Sigmoid colon (tissue), 7 donors: ENCODE data around the gene KRT82. TPM values are rescaled to one million over a fixed set of nuclear protein-coding genes. Genes with fewer than 3 reads are reported as not detected.
A peak's percentile ranks its signal among the peaks of the same experiment; 100 is the strongest.

Source experiments
- DNase-seq: peaks from one replicate; pipeline ENCODE4 v3.0.0-alpha.2; 2019
- H3K27ac ChIP-seq, 4 donors: fragments of 200-600 bp; sonication (generic); one replicate each; pipeline ENCODE4 v1.5.1; 2016 to 2019; ENCODE audit warnings: mild to moderate bottlenecking in 1 of 4
- H3K27me3 ChIP-seq, 3 donors: fragments of 200-600 bp; sonication (generic); one replicate each; pipeline ENCODE4 v1.5.1; 2019; ENCODE audit warnings: mild to moderate bottlenecking in 1 of 3
- H3K36me3 ChIP-seq, 4 donors: fragments of 200-600 bp; sonication (generic); one replicate each; pipeline ENCODE4 v1.5.1; 2016 to 2019
- H3K4me1 ChIP-seq, 4 donors: fragments of 200-600 bp; sonication (generic); one replicate each; pipeline ENCODE4 v1.5.1; 2017 to 2019
- H3K4me3 ChIP-seq, 4 donors: fragments of 200-600 bp; sonication (generic); one replicate each; pipeline ENCODE4 v1.5.1; 2017 to 2019; ENCODE audit warnings: mild to moderate bottlenecking in 2 of 4, moderate library complexity in 1 of 4
- H3K9me3 ChIP-seq, 4 donors: fragments of 200-600 bp in 3 of 4; sonication (generic) in 3 of 4; one replicate each; pipeline versions ENCODE4 v1.5.1 to v1.6.1; 2013 to 2019
- EP300 ChIP-seq, 4 donors: sonication (generic); formaldehyde crosslinking; IDR thresholded peaks; one replicate each; pipeline ENCODE4 v1.6.1; 2017; ENCODE audit warnings: antibody characterized with exemption in 4 of 4
- POLR2A ChIP-seq, 2 donors: fragments of 450-650 bp; IDR thresholded peaks; one replicate each; pipeline ENCODE4 v1.6.1; 2016; ENCODE audit warnings: antibody characterized with exemption in 2 of 2, mild to moderate bottlenecking in 2 of 2, moderate library complexity in 2 of 2
- POLR2AphosphoS5 ChIP-seq, 4 donors: sonication (generic); formaldehyde crosslinking; IDR thresholded peaks; one replicate each; pipeline ENCODE4 v1.6.1; 2017; ENCODE audit warnings: antibody characterized with exemption in 4 of 4
- WGBS, 2 donors: extraction: QIAGEN DNeasy Blood & Tissue Kit; methylation state at CpG; one replicate each; pipeline ENCODE4 v1.1.7; 2013; 5-methylcytosine and 5-hydroxymethylcytosine counted together
- intact Hi-C: fragments of 100-400 bp; cut with DNase I; formaldehyde crosslinking; loops from one replicate; pipeline ENCODE4 v1.15.1; 2023
- polyA plus RNA-seq, 3 donors: library from polyadenylated mRNA; stranded (reverse); fragments of 200-250 nt; gene quantifications; one replicate each; pipeline ENCODE4 v1.2.3, GENCODE V29; 2013
- total RNA-seq, 4 donors: library from RNA; depleted of rRNA; stranded (reverse); fragments of >200 nt; gene quantifications; one replicate each; pipeline ENCODE4 v1.1.0, GENCODE V29; 2016
- TF ChIP-seq, protein P1 (sequence below), 4 experiments: fragments of 450-650 bp in 3 of 4; fragments of 200-600 bp in 1 of 4; IDR thresholded peaks; one replicate each; pipeline ENCODE4 v1.5.1; 2016 to 2019; ENCODE audit warnings: antibody characterized with exemption in 4 of 4, mild to moderate bottlenecking in 3 of 4, moderate library complexity in 2 of 4
- donor health status: healthy with polysubstance abuse.
- donor health status: Bipolar disorder and iron deficiency.
- donor health status: healthy.

The KRT82 gene
- total and polyA plus RNA-seq, 7 donors, result 0.03 TPM; not detected in 6

DNA sequence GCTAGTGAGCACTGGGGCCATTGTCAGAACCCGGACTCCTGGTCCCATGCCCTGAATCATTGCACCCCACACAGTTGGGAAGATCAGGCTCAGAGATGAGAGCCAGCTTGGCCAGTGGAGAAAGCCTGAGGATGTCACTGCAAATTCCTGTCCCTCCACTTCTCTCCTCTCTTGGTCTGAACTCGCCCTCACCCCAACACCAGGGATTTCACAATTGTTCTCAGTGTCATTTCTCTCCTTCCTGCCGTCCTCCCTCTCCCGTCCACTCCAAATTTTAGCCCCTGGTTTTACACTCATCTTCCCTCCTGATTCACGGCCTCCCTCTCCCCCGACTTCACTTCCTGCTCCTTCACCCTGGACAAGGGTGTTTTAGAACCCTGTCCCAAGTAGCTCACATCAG lies 16.9 kb upstream of the KRT82 start:
- TF ChIP-seq POLR2A (IDR thresholded peaks at IDR 0.05) (no peak), POLR2AphosphoS5 (IDR thresholded peaks at IDR 0.05) (peak in 3 of 4 donors; percentile 5 to 39 (median 16))
- peak overlapping the region; percentile 55 to 83 (median 79) for H3K27ac ChIP-seq
- H3K9me3 ChIP-seq, result no peaks in the 10 kb centered on the region
- no peak for DNase-seq
- H3K4me3 ChIP-seq, result no peak overlapping the region
- no peaks in the 10 kb centered on the region for H3K36me3 ChIP-seq
- intact Hi-C loops, result loop anchor here (5.0 kb wide), 1 partner anchor 89 kb away; no protein-coding TSS in a partner anchor
- H3K27me3 ChIP-seq, result no peaks in the 10 kb centered on the region
- H3K4me1 ChIP-seq, result peaks cover 0 to 57% (median 31%) of the 10 kb centered on the region in 4 donors
- WGBS, 2 donors, result 68 to 80% methylated on average over 6 of the region's 6 CpGs

GRCh38 chr12:52419656-52420055 lies 13.5 kb upstream of the KRT82 start:
- Histone ChIP-seq H3K4me1 (peaks cover 0 to 47% (median 46%) of the 10 kb centered on the region in 4 donors), H3K36me3 (no peaks in the 10 kb centered on the region), H3K27ac (no peak overlapping the region), H3K4me3 (no peak overlapping the region), H3K9me3 (no peaks in the 10 kb centered on the region), H3K27me3 (no peaks in the 10 kb centered on the region)
- DNase-seq, result no peak
- intact Hi-C loops, result loop anchor here (5.0 kb wide), 1 partner anchor 93 kb away; no protein-coding TSS in a partner anchor
- 43 to 51% methylated on average over 1 of the region's 1 CpG for WGBS, 2 donors
- TF ChIP-seq POLR2AphosphoS5 (IDR thresholded peaks at IDR 0.05) (no peak), POLR2A (IDR thresholded peaks at IDR 0.05) (no peak)

- no peak overlapping the region for H3K4me3 ChIP-seq
- no peak for TF ChIP-seq POLR2A (IDR thresholded peaks at IDR 0.05)
- no peak for TF ChIP-seq POLR2AphosphoS5 (IDR thresholded peaks at IDR 0.05)
- TF ChIP-seq, protein P1, sequence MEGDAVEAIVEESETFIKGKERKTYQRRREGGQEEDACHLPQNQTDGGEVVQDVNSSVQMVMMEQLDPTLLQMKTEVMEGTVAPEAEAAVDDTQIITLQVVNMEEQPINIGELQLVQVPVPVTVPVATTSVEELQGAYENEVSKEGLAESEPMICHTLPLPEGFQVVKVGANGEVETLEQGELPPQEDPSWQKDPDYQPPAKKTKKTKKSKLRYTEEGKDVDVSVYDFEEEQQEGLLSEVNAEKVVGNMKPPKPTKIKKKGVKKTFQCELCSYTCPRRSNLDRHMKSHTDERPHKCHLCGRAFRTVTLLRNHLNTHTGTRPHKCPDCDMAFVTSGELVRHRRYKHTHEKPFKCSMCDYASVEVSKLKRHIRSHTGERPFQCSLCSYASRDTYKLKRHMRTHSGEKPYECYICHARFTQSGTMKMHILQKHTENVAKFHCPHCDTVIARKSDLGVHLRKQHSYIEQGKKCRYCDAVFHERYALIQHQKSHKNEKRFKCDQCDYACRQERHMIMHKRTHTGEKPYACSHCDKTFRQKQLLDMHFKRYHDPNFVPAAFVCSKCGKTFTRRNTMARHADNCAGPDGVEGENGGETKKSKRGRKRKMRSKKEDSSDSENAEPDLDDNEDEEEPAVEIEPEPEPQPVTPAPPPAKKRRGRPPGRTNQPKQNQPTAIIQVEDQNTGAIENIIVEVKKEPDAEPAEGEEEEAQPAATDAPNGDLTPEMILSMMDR (IDR thresholded peaks at IDR 0.05), result no peak
- no peak for TF ChIP-seq EP300 (IDR thresholded peaks at IDR 0.05)
- H3K36me3 ChIP-seq, result no peaks in the 10 kb centered on the region
- intact Hi-C loops, result no loop called here
- no peaks in the 10 kb centered on the region for H3K9me3 ChIP-seq
- no peak for DNase-seq
- H3K27me3 ChIP-seq, result no peaks in the 10 kb centered on the region
- no peak overlapping the region for H3K27ac ChIP-seq
- 80 to 90% methylated on average over 4 of the region's 4 CpGs for WGBS, 2 donors
- peaks cover 0 to 43% (median 36%) of the 10 kb centered on the region in 4 donors for H3K4me1 ChIP-seq
These were observed 12.5 kb upstream of the KRT82 start for GRCh38 chr12:52418576-52419110.

GRCh38 chr12:52417740-52418139 lies 11.6 kb upstream of the KRT82 start:
- 74 to 76% methylated on average over 2 of the region's 2 CpGs for WGBS, 2 donors
- DNase-seq, result no peak
- H3K36me3 ChIP-seq, result no peaks in the 10 kb centered on the region
- no peaks in the 10 kb centered on the region for H3K9me3 ChIP-seq
- intact Hi-C loops, result no loop called here
- no peaks in the 10 kb centered on the region for H3K27me3 ChIP-seq
- no peak overlapping the region for H3K4me3 ChIP-seq
- peak overlapping the region; percentile 53 to 78 (median 62) for H3K27ac ChIP-seq
- peaks cover 0 to 40% (median 27%) of the 10 kb centered on the region in 4 donors for H3K4me1 ChIP-seq
- TF ChIP-seq, protein P1 (IDR thresholded peaks at IDR 0.05), result no peak
- TF ChIP-seq POLR2AphosphoS5 (IDR thresholded peaks at IDR 0.05) (no peak), POLR2A (IDR thresholded peaks at IDR 0.05) (no peak), EP300 (IDR thresholded peaks at IDR 0.05) (no peak)

DNA sequence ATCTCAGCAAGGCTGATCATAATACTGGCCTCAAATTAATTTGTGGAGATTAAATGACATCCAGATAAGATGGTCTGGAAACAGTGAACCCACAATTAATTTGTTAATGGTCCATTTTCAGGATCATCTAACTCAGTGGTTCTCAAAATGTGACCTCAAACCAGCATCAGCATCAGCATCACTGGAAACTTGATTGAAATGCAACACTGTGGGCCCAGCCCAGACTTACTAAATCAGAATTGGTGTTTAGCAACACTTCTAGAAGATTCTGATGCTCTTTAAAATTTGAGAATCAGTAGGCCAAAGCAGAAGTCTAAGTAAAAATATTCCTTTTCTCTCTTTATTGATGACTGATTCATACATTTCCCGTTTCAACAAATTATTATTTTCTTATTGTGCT lies 10.7 kb upstream of the KRT82 start:
- intact Hi-C loops, result no loop called here
- TF ChIP-seq POLR2AphosphoS5 (IDR thresholded peaks at IDR 0.05) (no peak), POLR2A (IDR thresholded peaks at IDR 0.05) (no peak), EP300 (IDR thresholded peaks at IDR 0.05) (no peak)
- TF ChIP-seq, protein P1 (IDR thresholded peaks at IDR 0.05), result no peak
- DNase-seq, result no peak
- H3K4me1 ChIP-seq, result peaks cover 0 to 37% (median 25%) of the 10 kb centered on the region in 4 donors
- WGBS, 2 donors, result 88 to 92% methylated on average over 1 of the region's 1 CpG
- no peaks in the 10 kb centered on the region for H3K9me3 ChIP-seq
- peak overlapping the region; percentile 53 to 78 (median 62) for H3K27ac ChIP-seq
- no peak overlapping the region for H3K4me3 ChIP-seq
- H3K27me3 ChIP-seq, result no peaks in the 10 kb centered on the region
- H3K36me3 ChIP-seq, result no peaks in the 10 kb centered on the region
